Thyroid gland (tissue), 4 donors: ENCODE data around the gene POM121C. TPM values are rescaled to one million over a fixed set of nuclear protein-coding genes. Genes with fewer than 3 reads are reported as not detected.
A peak's percentile ranks its signal among the peaks of the same experiment; 100 is the strongest.
"Not testable (repeated sequence)": the region's sequence is repeated elsewhere in the genome, so short reads cannot be mapped to it uniquely, and the experiment has no call there.

Source experiments
- DNase-seq, 2 donors: peaks; one replicate each; pipeline ENCODE4 v3.0.0-alpha.2; 2019
- H3K27ac ChIP-seq, 3 donors: fragments of 200-600 bp; sonication (generic); 1 replicate in 2 of 3; 2 replicates in 1 of 3; pipeline ENCODE4 v1.5.1; 2016 to 2019; ENCODE audit warnings: mild to moderate bottlenecking in 1 of 3, moderate library complexity in 1 of 3
- H3K27me3 ChIP-seq: fragments of 200-600 bp; sonication (generic); one replicate; pipeline ENCODE4 v1.5.1; 2019
- H3K36me3 ChIP-seq, 2 donors: fragments of 200-600 bp; sonication (generic); one replicate each; pipeline ENCODE4 v1.5.1; 2016 to 2019
- H3K4me1 ChIP-seq, 2 donors: fragments of 200-600 bp; sonication (generic); one replicate each; pipeline ENCODE4 v1.5.1; 2017 to 2019
- H3K4me3 ChIP-seq, 3 donors: fragments of 200-600 bp; sonication (generic); replicated peaks in 1 of 3; 1 replicate in 2 of 3; 2 replicates in 1 of 3; pipeline ENCODE4 v1.5.1; 2016; ENCODE audit warnings: mild to moderate bottlenecking in 1 of 3
- H3K9me3 ChIP-seq: fragments of 200-600 bp; sonication (generic); one replicate; pipeline ENCODE4 v1.5.1; 2017
- CTCF ChIP-seq, 6 experiments: fragments of 200-600 bp in 3 of 6; fragments of 450-650 bp in 3 of 6; sonication (generic) in 3 of 6; IDR thresholded peaks; one replicate each; pipeline ENCODE4 v1.5.1; 2016 to 2019; ENCODE audit warnings: antibody characterized with exemption in 6 of 6, mild to moderate bottlenecking in 2 of 6, inconsistent platforms in 1 of 6, moderate library complexity in 1 of 6
- POLR2A ChIP-seq, 2 donors: fragments of 450-650 bp; IDR thresholded peaks; one replicate each; pipeline ENCODE4 v1.6.1; 2017; ENCODE audit warnings: antibody characterized with exemption in 2 of 2, mild to moderate bottlenecking in 2 of 2, moderate library complexity in 1 of 2
- WGBS, 2 donors: methylation state at CpG; one replicate each; pipeline ENCODE4 v1.1.5; 2017; 5-methylcytosine and 5-hydroxymethylcytosine counted together
- intact Hi-C: fragments of 100-400 bp; cut with DNase I; formaldehyde crosslinking; loops from one replicate; pipeline ENCODE4 v1.15.1; 2023
- total RNA-seq, 4 donors: library from RNA; depleted of rRNA; stranded (reverse); fragments of >200 nt; gene quantifications; one replicate each; pipeline ENCODE4 v1.2.3, GENCODE V29; 2016

Gene POM121C
- total RNA-seq, 4 donors from 2014 or later, result 13.8 to 33.8 (median 25.8) TPM

- H3K27me3 ChIP-seq, H3K9me3 ChIP-seq, intact Hi-C loops, H3K4me1 ChIP-seq: not testable (repeated sequence)
- Histone ChIP-seq H3K27ac (peak overlapping the region; percentile 58 to 85 (median 74)), H3K4me3 (peak overlapping the region in 2 of 3 donors; percentile 37 to 40), H3K36me3 (peaks cover 0 to 29% of the 10 kb centered on the region in 2 donors)
- peak in 1 of 2 donors; percentile 8 for DNase-seq
- TF ChIP-seq CTCF (IDR thresholded peaks at IDR 0.05), result peak in 1 of 6 experiments; percentile 12
- TF ChIP-seq POLR2A (IDR thresholded peaks at IDR 0.05), result peak in 1 of 2 donors; percentile 79
- WGBS, 2 donors, result 0% methylated on average over 2 of the region's 76 CpGs; no CpG with 5 or more reads in 1 of the 2 donors
These were observed 43.5 kb downstream of the POM121C start for GRCh38 chr7:75442465-75443111.

- Histone ChIP-seq H3K36me3 (peaks cover 3 to 34% of the 10 kb centered on the region in 2 donors), H3K27ac (peak overlapping the region in 1 of 3 donors; percentile 50), H3K4me3 (peak overlapping the region in 1 of 3 donors; percentile 40)
- H3K27me3 ChIP-seq, H3K9me3 ChIP-seq, DNase-seq, intact Hi-C loops, H3K4me1 ChIP-seq: not testable (repeated sequence)
- 0 to 3% methylated on average over 5 of the region's 37 CpGs for WGBS, 2 donors
These were observed 44.0 kb downstream of the POM121C start for GRCh38 chr7:75442101-75442464.

GRCh38 chr7:75439000-75439399, 47.1 kb downstream of the POM121C start:
- H3K27me3 ChIP-seq, H3K27ac ChIP-seq, H3K9me3 ChIP-seq, H3K4me3 ChIP-seq, DNase-seq, intact Hi-C loops, H3K4me1 ChIP-seq: not testable (repeated sequence)
- H3K36me3 ChIP-seq, result peaks cover 28 to 57% of the 10 kb centered on the region in 2 donors
- WGBS, 2 donors, result 93 to 97% methylated on average over 4 of the region's 4 CpGs

- H3K36me3 ChIP-seq, result peaks cover 5 to 20% of the 10 kb centered on the region in 2 donors
- H3K27me3 ChIP-seq, H3K4me1 ChIP-seq, H3K4me3 ChIP-seq, intact Hi-C loops, H3K9me3 ChIP-seq, H3K27ac ChIP-seq, DNase-seq: not testable (repeated sequence)
- 97% methylated on average over 13 of the region's 15 CpGs; no CpG with 5 or more reads in 1 of the 2 donors for WGBS, 2 donors
These were observed 62.6 kb downstream of the POM121C start for GRCh38 chr7:75423481-75423880.

- DNase-seq, intact Hi-C loops, H3K4me1 ChIP-seq, H3K9me3 ChIP-seq, H3K27me3 ChIP-seq, H3K4me3 ChIP-seq, H3K27ac ChIP-seq: not testable (repeated sequence)
- 96 to 97% methylated on average over 27 to 32 of the region's 50 CpGs for WGBS, 2 donors
- peaks cover 5 to 20% of the 10 kb centered on the region in 2 donors for H3K36me3 ChIP-seq
These were observed 64.0 kb downstream of the POM121C start for GRCh38 chr7:75421798-75422710.

- H3K9me3 ChIP-seq, intact Hi-C loops, H3K4me1 ChIP-seq, H3K27me3 ChIP-seq, H3K27ac ChIP-seq, DNase-seq, H3K4me3 ChIP-seq: not testable (repeated sequence)
- peaks cover 5 to 24% of the 10 kb centered on the region in 2 donors for H3K36me3 ChIP-seq
- 86 to 93% methylated on average over 8 to 10 of the region's 13 CpGs for WGBS, 2 donors
These were observed 65.9 kb downstream of the POM121C start for GRCh38 chr7:75420152-75420551.

- H3K9me3 ChIP-seq, H3K4me1 ChIP-seq, H3K27me3 ChIP-seq, intact Hi-C loops, H3K27ac ChIP-seq, H3K4me3 ChIP-seq: not testable (repeated sequence)
- peak; percentile 67 to 74 for DNase-seq
- WGBS, 2 donors, result 29 to 35% methylated on average over 8 to 9 of the region's 13 CpGs
- H3K36me3 ChIP-seq, result peaks cover 5 to 23% of the 10 kb centered on the region in 2 donors
These were observed 66.4 kb downstream of the POM121C start for GRCh38 chr7:75419693-75420092.

GRCh38 chr7:75419210-75419609, 66.9 kb downstream of the POM121C start:
- H3K27ac ChIP-seq, H3K4me1 ChIP-seq, H3K9me3 ChIP-seq, H3K4me3 ChIP-seq, DNase-seq, H3K27me3 ChIP-seq, intact Hi-C loops: not testable (repeated sequence)
- WGBS, 2 donors, result 87 to 92% methylated on average over 6 to 9 of the region's 13 CpGs
- peaks cover 0 to 18% of the 10 kb centered on the region in 2 donors for H3K36me3 ChIP-seq

GRCh38 chr7:75418292-75418858, 67.7 kb downstream of the POM121C start:
- intact Hi-C loops, result not testable (repeated sequence)

GRCh38 chr7:75416787-75417186, 69.3 kb downstream of the POM121C start:
- DNase-seq, intact Hi-C loops, H3K4me3 ChIP-seq, H3K27ac ChIP-seq, H3K4me1 ChIP-seq, H3K27me3 ChIP-seq, H3K9me3 ChIP-seq: not testable (repeated sequence)
- WGBS, 2 donors, result 92 to 93% methylated on average over 4 to 6 of the region's 9 CpGs
- H3K36me3 ChIP-seq, result peaks cover 0 to 11% of the 10 kb centered on the region in 2 donors

More at GRCh38 chr7:75418292-75418858, 67.7 kb downstream of the POM121C start:
- H3K27me3 ChIP-seq, DNase-seq, H3K9me3 ChIP-seq, H3K4me1 ChIP-seq, H3K4me3 ChIP-seq, H3K27ac ChIP-seq: not testable (repeated sequence)
- H3K36me3 ChIP-seq, result peaks cover 0 to 12% of the 10 kb centered on the region in 2 donors
- WGBS, 2 donors, result 88 to 98% methylated on average over 9 to 12 of the region's 20 CpGs

GRCh38 chr7:75415829-75416373, 70.2 kb downstream of the POM121C start:
- intact Hi-C loops, H3K9me3 ChIP-seq, H3K27me3 ChIP-seq, H3K36me3 ChIP-seq, H3K27ac ChIP-seq, H3K4me1 ChIP-seq, DNase-seq, H3K4me3 ChIP-seq: not testable (repeated sequence)
- 80 to 98% methylated on average over 2 to 7 of the region's 27 CpGs for WGBS, 2 donors
